IPS-18c (cell line): ENCODE measurements around the gene FBXW4.
"Not testable (repeated sequence)": the region's sequence is repeated elsewhere in the genome, so short reads cannot be mapped to it uniquely, and the experiment has no call there.

Experiments used
- H3K4me3 ChIP-seq: 2 replicates; pipeline ENCODE4 v1.7.0; 2013; ENCODE audit warnings: low read depth, mild to moderate bottlenecking, low read length, moderate library complexity; ENCODE audit not compliant: insufficient read depth
- H3K9me3 ChIP-seq: one replicate; pipeline ENCODE4 v1.6.1; 2013; ENCODE audit warnings: mild to moderate bottlenecking, low read length, moderate library complexity; ENCODE audit not compliant: control insufficient read depth, insufficient read depth

The FBXW4 gene

DNA sequence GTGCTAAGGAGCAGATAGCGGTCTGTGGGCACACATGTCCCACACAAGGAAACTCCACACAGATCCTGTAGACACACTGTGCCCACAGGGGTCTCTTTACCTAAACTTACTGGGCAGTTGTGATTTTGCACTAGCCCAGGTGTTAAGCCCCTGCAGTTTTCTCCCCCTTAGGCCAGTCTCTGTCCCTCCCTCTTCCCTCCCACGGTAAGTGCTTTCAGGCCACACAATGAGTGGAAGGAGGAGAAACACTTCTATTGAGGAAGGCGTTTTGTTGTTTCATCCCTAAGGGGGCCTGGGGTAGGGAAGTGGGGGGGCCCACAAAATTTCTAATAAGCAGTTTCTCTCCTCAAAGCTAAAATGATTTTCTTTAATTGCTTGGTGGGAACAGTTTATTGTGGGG lies 51.4 kb downstream of the FBXW4 start:
- no peak overlapping the region for H3K4me3 ChIP-seq

DNA sequence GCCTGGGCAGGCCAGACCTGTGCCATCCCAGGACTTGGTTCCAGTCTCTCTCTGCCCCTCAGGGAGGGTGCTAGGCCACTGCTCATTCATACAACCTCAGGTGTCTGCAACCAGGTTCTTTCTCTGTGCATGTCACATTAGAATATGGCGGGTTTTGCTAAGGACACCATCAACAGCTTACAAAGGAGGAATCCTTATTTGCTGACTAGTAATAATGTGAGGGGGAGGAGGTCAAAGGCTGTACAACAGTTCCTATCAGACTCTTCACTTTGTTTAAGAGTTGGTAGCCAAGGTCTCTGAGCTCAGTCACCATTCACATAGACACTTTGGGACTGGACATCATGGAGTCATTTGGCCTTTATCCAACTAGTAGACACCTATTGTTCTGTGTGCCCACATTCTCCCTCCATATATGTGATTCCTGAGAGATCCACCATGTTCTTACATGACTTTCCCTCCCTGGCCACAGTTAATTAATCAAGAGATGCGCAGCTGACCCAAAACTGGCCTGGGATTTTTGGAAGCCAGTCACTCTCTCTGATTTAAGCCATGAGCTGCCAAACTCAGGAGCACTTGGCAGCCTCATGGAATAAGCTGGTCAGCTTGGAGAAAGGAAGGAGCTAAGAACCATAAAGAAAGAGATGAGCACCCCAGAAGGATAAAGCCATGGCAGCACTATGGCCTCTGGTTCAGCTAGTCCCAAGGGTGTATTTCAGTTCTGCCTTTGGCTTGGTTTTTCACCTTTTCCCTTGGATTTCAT lies 55.6 kb downstream of the FBXW4 start:
- Histone ChIP-seq H3K4me3 (no peak overlapping the region), H3K9me3 (peaks cover 4% of the 10 kb centered on the region)

More for the DNA sequence above, 51.4 kb downstream of the FBXW4 start:
- H3K9me3 ChIP-seq: no peaks in the 10 kb centered on the region

DNA sequence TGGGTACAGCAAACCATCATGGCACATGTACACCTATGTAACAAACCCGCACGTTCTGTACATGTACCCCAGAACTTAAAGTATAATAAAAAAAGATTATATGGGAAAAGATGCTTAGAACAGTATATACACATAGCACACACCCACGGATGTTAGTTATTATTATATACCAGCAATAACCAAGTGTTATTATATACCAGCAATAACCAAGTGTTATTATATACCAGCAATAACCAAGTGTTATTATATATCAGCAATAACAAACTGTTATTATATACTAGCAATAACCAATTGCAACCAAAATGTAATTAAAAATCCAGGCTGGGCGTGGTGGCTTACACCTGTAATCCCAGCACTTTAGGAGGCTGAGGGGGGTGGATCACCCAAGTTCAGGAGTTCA lies 61.5 kb downstream of the FBXW4 start:
- not testable (repeated sequence) for H3K4me3 ChIP-seq, H3K9me3 ChIP-seq

DNA sequence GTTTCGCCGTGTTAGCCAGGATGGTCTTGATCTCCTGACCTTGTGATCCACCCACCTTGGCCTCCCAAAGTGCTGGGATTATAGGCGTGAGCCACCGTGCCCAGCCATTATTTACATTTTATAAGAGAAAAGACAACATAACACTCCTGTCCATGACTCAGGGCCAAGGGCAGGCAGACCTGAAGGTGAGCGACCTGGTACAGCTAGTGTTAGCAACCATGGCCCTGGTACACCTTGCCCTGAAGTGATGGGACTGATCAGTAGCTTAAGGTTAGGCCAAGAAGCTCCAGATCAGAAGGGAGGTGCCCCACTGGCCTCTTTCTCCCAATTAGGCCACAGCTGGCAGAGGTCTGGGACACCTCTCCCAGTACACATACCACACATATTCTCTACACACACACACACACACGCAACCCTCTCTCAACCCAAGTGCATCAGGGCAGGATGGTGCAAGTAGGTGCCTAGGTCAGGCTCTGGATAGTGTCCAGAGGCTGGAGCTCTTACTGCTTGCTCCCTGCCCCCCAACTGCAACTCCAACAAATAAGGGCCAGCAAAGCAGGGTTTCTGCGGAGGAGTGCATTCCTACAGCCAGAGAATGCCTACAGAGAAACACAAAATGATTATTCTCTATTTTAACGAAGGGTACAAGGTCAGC lies 63.0 kb downstream of the FBXW4 start:
- Histone ChIP-seq H3K9me3 (peaks cover 4% of the 10 kb centered on the region), H3K4me3 (no peak overlapping the region)

DNA sequence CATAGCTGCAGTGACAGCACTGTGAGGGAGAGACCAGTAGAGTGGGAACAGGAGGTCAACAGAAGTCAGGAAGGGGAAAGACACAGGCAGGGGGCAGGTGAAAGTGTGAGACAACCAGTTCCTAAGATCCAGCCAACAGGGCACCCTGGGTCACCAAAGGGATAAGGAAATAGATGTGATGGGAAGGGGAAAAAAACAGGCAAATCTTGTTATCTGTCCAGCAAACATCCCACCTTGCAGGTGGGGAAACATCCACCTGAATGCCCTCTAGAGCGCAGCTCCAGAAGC lies 64.4 kb downstream of the FBXW4 start:
- peaks cover 2% of the 10 kb centered on the region for H3K9me3 ChIP-seq
- H3K4me3 ChIP-seq: no peak overlapping the region

DNA sequence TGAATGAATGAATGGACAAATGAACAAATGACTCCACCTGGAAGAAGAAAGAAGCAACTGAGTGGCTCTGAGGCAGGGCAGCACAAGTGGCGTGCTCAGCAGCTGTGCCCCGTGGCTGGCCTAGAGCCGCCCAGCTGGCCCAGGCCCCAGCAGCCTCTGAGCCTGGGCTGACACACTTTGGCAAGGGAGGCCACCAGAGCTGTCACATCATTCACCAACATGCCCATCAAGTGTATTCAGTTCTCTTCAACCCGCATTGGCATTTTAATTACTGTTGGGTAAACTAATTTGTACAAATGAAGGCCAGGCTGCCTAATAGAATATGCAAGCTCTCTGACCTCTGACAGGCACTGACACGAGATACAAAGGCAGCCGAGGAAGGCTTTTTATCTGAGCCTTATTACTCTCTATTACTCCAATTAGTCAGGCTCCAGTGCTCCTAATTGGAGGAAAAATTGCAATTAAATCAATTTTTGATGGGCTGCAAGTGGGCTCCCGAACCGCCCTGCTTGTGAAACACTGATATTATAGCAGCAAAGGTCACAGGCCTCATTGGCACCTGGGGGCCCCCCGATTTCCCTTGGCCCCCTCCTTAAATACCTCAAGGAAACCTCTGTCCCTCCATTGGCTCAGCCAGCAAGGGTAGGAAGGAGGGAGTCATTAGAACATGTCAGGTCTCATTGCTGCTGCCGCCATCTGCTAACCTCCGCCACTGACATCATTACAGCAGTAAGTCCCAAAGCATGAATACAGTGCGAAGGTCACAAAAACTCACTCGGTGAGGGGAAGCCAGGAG lies 64.9 kb downstream of the FBXW4 start:
- no peaks in the 10 kb centered on the region for H3K9me3 ChIP-seq
- H3K4me3 ChIP-seq: no peak overlapping the region

DNA sequence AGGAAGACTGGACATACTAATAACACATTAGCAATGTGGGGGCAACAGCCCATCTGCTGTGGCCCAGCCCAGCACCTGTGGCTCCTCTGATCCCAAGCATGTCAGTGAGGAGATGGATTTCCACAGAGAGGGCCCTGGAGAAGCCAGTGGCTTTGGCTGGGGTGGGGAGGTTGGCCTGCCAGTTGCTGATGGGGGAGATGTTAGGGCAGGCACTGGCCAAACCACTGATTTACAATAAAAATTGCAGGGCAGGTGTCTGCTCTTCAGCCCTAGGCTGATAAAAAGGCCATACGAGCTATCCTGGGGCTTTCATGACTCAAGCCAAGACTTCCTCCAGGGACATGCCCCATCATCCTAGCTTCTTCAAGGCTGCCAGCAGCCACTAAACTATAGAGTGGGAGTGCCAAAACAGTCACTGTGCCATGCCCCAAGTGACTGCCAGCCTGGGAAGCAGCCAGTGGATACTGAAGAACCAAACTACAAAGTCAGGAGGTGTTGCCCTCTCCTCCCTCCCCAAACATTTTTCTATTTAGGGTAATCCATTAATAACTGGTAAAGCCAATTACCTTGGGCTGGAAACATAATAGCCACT lies 69.1 kb downstream of the FBXW4 start:
- no peak overlapping the region for H3K4me3 ChIP-seq
- no peaks in the 10 kb centered on the region for H3K9me3 ChIP-seq

DNA sequence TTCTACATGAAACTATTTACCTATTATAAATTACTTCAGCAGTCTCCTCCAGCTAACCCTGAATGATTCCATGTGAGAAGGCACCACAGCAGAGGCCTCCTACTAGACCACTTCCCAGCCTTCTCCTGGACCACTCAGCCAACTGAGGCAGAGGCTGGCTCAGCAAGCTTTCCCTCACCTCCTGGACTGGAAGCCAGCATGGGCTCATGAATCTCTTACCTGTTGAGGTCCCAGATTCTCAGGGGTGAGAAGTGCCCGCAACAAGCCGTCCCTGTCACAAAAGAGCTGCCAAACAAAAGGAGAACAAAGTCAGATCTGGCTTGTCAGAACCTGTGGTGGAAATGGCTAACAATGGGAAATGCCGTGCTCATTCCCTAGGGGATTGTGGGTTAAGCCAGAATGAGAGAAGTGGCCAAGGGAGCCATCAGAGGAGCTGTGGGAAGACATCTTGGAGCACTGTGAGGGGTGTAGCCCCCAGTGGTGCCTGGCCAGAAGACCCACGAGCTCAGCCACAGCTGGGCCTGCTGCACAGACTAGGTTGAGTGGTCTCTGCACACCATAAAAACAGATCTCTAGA lies 70.4 kb downstream of the FBXW4 start:
- Histone ChIP-seq H3K9me3 (no peaks in the 10 kb centered on the region), H3K4me3 (no peak overlapping the region)

DNA sequence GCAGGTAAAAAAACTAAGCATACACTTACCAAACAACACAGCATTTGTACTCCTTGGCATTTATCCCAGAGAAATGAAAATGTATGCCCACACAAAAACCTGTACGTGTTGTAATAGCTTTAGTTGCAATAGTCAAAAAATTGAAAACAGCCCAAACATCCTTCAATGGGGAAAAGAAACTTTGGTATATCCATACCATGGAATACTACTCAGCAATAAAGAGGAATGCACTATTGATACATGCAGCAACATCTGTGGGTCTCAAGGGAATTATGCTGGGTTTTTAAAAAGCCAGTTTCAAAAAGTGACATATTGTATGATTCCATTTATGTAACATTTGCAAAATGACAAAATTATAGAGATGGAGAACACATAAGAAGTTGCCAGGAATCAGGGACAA lies 71.4 kb downstream of the FBXW4 start:
- Histone ChIP-seq H3K4me3 (no peak overlapping the region), H3K9me3 (no peaks in the 10 kb centered on the region)

DNA sequence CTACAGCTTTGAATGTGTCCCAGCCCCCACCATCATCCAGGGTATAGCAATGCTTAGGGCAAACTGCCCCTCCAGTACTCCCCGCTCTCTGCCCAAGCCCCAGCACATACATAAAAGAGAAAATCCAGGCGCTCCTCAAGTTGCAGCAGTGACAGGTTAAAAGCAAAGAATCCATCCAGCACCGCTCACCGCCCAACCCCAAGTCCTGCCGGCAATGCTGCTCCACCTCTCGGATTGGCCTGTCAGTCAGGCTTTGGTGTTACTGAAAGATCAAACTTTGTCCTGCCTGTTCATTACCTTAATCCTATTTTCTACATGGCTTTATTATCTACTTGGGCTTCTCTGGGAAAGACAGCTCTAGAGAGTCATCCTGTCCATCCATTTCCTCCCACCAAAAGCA lies 75.0 kb downstream of the FBXW4 start:
- Histone ChIP-seq H3K4me3 (no peak overlapping the region), H3K9me3 (no peaks in the 10 kb centered on the region)

DNA sequence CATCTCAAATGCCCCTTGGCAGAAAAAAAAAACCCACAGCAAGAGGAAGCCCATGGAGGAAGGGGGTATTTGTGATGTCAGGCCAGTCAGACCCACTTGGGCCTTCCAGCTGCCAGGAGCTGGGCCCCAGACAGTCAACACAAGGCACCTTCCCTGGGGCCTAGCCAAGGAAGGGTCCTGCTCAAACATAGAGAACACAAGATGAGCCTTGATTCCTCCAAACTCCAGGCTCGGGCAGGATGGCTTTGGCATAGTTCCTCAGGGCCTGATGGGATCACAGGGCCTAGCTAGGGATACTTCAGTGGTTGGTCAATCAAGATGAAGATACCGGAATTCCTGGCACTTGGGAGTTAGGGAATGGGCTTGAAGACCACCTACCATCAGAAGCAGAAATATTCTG lies 76.1 kb downstream of the FBXW4 start:
- Histone ChIP-seq H3K4me3 (no peak overlapping the region), H3K9me3 (no peaks in the 10 kb centered on the region)

DNA sequence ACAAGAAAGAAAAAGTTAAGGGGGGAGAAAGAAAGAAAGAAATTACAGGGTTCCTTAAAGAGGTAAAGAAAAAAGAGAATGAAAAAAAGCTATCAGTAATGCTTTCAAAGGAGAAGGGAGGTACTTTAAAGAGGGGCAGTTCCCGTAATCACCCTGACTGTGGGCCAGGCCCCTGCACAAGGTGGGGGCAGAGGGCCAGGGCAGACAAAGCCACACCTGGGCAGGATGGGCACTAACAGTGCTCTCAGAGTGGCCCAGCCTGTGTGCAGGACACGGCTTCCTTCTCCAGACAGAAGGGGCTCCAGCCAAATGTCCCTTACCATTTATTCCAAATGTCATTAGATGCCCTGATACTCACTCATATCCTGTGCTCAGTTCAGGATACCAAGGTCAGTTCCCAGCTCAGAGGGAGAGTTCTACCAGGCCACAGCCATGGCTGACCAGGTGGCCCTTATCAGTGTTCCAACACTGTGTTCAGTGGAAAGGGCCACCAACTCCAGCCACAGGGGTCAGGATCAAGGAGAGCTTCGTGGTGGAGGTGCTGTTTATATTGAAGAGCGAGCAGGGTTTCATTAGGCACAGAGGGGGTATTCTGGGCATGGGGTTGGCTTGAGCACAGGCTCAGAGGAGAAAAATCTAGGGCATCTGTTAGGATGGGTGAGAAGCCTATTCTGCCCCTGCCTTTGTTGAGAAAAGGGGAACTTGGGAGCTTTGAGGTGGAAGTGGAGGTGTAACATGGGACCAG lies 77.0 kb downstream of the FBXW4 start:
- Histone ChIP-seq H3K9me3 (no peaks in the 10 kb centered on the region), H3K4me3 (no peak overlapping the region)

DNA sequence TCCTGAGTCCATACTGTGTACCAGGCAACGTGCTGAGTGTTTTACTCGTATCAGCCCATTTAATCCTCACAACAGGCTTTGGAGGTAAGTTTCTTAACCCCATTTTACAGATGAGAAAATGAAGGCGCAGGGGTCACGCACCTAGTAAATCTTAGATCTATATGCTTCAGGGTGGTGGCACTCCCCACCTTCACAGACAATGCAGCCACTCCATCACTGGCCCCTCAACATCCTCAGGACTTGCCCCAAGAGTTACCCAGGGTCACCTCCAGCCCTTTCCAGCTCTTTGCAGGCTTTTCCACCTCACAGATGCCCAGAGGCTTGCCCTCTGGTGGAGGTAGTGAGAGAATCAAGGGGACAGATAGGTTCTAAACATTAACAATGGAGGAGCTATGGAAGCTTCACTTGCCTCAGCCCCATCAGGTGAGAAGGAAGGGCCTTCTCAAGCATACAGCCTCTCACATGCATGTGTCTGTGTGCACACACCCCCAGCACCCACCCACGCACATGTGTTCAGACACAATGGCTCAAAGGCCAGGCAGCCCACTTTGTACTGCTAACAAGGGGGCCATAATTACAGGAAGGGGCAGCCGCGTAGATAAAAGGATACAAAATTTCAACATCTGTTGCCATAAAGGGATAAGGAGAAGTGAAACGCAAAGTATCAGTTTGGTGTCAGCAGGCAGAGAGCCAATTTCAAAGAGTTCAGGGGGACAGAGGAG lies 77.7 kb downstream of the FBXW4 start:
- Histone ChIP-seq H3K4me3 (no peak overlapping the region), H3K9me3 (no peaks in the 10 kb centered on the region)

DNA sequence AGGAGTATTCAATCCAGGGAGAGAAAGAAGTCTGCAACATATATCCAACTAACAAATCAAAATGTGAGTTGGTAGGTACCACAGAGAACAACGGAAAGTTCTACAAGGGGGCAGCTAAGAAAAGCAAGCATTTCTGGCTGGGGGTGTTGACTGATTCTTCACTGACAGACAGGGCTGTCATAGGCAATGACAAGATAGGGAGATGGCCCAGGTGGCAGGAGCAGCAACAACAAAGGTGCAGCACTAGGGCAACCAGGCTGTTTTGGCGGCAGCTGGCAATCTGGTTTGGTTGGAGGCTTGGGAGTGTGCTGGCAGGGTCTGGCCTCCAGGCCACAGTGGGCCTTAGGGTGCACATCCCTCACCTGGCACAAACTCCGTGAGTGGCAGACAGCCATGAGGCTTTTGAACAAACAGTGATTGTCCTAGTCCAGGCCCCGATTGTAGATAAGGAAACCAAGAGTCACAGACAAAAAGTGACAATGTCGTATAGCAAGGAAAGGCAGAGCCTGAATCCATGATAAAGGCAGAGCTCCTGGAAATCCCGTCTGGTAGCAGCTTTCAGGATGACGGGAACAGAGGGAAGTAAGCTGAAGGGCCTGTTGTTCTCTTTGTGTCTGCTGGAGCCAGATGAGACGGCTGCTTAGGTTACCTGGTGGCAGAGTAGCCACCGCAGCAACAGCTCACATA lies 78.4 kb downstream of the FBXW4 start:
- no peak overlapping the region for H3K4me3 ChIP-seq
- no peaks in the 10 kb centered on the region for H3K9me3 ChIP-seq

DNA sequence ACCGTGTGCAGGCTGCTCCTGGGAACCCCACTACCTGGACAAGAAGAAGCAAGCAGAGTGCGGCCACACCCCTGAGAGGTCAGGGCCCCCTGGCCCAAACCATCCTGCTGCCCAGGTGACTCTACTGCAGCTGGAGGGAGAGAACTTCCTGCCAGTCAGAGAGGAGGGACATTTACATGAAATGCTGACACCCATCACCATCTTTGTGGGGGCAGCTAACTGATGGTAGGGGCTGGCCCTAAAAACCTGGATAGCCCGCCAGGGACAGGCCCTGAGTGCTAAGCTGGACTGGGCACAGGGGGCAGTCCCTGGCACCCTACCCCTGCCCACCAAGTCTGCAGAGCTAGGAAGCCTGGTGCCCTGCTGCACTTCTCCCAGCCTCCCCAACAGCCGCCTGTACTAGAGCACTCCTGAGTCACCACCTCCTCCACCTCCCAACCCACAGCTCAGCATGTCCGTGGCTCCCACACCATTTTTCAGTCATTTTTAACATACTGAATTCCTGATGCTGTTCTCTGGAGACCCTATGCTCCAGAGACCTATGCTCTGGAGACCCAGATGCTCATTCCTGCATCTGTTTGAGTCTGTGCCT lies 79.3 kb downstream of the FBXW4 start:
- Histone ChIP-seq H3K9me3 (no peaks in the 10 kb centered on the region), H3K4me3 (no peak overlapping the region)
